ENCODE results near the gene MOXD1. TPM values are rescaled to one million over a fixed set of nuclear protein-coding genes. Genes with fewer than 3 reads are reported as not detected.
"Not testable (repeated sequence)": the region's sequence is repeated elsewhere in the genome, so short reads cannot be mapped to it uniquely, and the experiment has no call there.

Gene MOXD1
- total RNA-seq, 2 experiments from 2014 or later: 0.08 TPM; not detected in 1

DNA sequence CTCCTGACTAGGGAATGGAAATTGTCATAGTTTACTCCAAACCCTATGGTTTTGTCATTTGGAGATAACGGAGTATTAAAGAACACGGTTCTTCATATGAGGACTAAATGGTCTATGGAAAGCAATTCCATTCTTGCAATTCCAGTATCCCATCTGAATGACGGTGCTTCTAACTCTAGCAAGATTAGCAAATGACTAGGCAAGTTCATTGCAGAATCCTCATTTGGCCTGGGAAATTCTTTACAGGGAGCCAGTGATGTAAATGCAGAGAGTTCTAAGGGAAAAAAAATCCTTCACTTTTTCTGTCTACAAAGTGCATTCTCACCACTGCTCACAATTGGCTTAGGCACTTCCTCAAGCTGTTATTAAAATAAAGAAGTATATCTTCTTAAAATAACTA lies 111.5 kb downstream of the MOXD1 start:
- CTCF ChIA-PET: interaction anchor here (0.6 to 3.7 kb wide), 2 partner anchors 10 to 185 kb away, joined by 3 to 21 read pairs; no protein-coding TSS in a partner anchor
- POLR2A ChIA-PET: no interaction called here

- ChIA-PET POLR2A (no interaction called here), CTCF (no interaction called here)
These were observed 114.2 kb downstream of the MOXD1 start for GRCh38 chr6:132287101-132287500.

- CTCF ChIA-PET: no interaction called here
- POLR2A ChIA-PET: no interaction called here
These were observed 114.8 kb downstream of the MOXD1 start for GRCh38 chr6:132286298-132287019.

GRCh38 chr6:132285004-132285780 lies 116.1 kb downstream of the MOXD1 start:
- CTCF ChIA-PET: no interaction called here
- POLR2A ChIA-PET: interaction anchor here (0.6 kb wide), 1 partner anchor 24 kb away, joined by 3 read pairs; no protein-coding TSS in a partner anchor

- ChIA-PET POLR2A (no interaction called here), CTCF (no interaction called here)
These were observed 118.6 kb downstream of the MOXD1 start for GRCh38 chr6:132282696-132283095.

DNA sequence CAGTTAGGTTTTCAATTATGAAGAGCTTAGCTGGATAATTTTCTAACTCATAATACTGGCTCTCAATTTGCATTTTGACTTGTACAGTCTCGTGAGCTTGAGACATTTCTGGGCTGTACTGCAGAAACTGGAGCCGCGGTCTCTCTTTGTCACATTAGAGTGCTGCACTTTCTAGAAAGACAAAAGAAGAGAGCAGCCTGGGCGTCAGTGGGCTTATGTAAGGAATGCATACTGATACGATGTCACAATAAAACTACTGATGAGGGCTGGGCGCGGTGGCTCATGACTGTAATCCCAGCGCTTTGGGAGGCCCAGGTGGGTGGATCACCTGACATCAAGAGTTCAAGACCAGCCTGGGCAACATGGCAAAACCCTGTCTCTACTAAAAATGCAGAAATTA lies 120.8 kb downstream of the MOXD1 start:
- ChIA-PET POLR2A (no interaction called here), CTCF (interaction anchor here (0.7 to 3.0 kb wide), 34 partner anchors 9 to 365 kb away, joined by 3 to 21 read pairs (median 5); partner anchors contain the start of gene STX7)

GRCh38 chr6:132279592-132280139 lies 121.6 kb downstream of the MOXD1 start:
- ChIA-PET CTCF (interaction anchor here (0.7 to 3.0 kb wide), 34 partner anchors 9 to 365 kb away, joined by 3 to 21 read pairs (median 5); partner anchors contain the start of gene STX7), POLR2A (no interaction called here)

DNA sequence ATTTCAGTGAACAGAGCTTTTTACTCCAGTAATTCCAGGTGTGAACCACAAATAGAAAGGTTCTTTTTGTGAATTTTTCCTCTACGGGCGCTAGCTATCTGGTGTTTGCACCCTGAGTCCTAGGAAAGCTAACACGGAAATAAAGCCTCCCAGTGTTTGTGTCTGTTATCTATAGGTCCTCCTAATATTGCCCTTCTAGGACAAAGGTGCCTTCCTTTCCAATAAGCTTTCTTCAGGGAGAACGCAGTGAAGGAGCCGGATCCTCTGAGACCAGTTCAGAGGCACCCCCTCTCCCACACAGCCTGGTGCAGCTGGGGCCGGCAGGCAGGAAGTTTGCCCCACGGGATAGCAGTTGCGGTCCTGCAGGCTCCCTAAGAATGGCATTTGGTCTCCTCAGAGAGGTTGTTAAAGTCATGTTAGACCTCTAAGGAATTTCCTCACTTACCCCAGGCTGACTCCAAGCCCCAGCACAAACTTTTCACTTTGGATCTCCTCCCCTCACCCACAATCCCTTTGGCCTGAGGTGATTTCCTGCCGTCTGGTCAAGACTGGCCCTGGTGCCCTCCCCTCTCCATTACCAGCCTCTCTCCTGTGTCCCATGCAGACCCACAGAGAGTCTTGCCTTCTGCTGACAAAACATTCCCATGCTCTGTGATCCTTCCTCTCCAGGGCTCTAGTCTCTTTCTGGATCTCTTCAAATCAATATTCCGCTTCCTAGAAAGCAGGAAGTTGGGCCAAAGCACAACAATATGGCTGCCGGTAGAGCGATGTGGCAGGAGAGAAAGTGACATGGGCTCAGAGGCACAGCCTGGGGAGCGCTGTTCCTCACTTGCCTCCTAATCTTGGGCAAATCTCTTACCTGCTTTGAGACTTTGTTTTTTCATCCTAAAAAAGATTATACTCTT lies 126.0 kb downstream of the MOXD1 start:
- CTCF ChIA-PET: interaction anchor here (2.3 kb wide), 1 partner anchor 209 kb away, joined by 6 read pairs; no protein-coding TSS in a partner anchor

DNA sequence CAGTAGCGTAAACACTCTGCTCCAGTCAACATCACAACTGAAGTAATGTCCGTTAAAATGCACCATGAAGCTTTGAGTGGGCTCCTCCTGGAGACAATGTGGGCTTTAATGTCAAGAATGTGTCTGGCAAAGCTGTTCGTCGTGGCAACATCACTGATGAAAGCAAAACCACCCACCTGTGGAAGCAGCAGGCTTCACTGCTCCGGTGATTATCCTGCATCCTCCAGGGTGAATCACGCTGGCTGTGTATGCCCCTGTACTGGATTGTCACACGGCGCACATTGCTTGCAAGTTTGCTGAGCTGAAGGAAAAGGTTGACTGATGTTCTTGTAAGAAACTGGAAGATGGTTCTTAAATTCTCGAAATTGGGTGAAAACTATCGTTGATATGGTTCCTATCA lies 128.5 kb downstream of the MOXD1 start:
- CTCF ChIA-PET: no interaction called here
- POLR2A ChIA-PET: no interaction called here

More for the DNA sequence above, 126.0 kb downstream of the MOXD1 start:
- POLR2A ChIA-PET: no interaction called here

DNA sequence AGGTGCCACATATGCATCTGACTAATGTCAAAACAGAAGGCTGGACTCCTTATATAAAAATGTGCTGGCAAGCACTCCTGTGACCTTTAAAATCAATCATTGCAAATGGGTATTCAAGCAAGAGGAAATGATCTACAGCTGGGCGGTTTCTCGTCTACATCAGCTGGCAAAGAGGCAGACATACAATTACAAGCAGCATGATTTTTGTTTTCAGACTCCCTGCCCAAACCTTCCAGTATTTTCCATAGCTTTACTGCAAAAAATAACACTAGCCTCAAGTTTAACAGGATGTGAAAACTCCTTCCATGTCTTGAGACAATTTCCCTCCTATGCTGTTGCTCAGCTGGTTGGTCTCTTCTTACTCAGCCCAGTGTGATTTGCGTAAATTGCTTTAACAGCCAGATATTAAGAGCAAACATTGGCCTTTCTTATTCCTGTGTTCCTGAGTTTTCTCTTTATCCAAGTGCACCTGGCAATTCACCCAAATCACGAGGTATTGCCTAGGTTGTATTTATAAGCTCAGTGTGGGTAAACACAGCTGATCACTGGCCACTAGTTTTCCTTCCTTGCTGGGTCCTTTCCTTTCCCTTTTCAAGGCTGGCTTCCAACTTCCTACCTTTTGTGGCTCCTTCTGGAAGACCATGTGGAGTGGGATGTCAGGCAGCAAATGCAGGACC lies 130.4 kb downstream of the MOXD1 start:
- CTCF ChIA-PET: interaction anchor here (1.2 to 1.6 kb wide), 2 partner anchors 9 to 27 kb away, joined by 3 to 8 read pairs; no protein-coding TSS in a partner anchor
- POLR2A ChIA-PET: no interaction called here

DNA sequence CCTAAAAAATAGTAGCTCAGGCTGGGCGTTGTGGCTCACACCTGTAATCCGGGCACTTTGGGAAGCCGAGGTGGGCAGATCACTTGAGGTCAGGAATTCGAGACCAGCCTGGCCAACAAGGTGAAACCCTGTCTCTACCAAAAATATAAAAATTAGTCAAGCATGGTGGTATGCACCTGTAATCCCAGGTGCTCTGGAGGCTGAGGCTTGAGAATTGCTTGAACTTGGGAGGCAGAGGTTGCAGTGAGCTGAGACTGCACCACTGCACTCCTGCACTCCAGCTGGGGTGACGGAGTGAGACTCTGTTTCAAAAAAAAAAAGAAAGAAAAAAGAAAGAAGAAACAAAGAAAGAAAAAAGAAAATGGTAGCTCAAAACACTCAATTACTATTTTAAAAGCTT lies 132.6 kb downstream of the MOXD1 start:
- CTCF ChIA-PET, POLR2A ChIA-PET: not testable (repeated sequence)

DNA sequence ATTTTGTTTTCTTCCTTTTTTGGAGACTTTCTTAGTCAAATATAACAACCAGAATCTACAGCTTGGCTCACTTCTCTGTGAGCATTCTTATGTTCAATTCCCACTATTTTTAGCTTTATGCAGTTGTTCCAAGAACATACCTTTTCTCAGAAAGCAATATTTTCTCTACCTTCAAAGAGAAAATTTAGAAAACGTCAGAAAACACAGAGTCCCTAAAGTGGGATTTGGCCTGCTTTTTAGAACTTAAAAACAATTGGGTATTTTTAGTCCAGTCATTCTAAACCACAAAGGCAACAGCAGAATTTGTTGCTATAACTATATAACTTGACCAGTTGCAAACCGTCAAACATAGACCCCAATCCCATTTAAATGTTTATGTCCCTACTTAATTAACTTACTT lies 133.1 kb downstream of the MOXD1 start:
- ChIA-PET CTCF (interaction anchor here (1.9 kb wide), 1 partner anchor 12 kb away, joined by 8 read pairs; no protein-coding TSS in a partner anchor), POLR2A (no interaction called here)

DNA sequence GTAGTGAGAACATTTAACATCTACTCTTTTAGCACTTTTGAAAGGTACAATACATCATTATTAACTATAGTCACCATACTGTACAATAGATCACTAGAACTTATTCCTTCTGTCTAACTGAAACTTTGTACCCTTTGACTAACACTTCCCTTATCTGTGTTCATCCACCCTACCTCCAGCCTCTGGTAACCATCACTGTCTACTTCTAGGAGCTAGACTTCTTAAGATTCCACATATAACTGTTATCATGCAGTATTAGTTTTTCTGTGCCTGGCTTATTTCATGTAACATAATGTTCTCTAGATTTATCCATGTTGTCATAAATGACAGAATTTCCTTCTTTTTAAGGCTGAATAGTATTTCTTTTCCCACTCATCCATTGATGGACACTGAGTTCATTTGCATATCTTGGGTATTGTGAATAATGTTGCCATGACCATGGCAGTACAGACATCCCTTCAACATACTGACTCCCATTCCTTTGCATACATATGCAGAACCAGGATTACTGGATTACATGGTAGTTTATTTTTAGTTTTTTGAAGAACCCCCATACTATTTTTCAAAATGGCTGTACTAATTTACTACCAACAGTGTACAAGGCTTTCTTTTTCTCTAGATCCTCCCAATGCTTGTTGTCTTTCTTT lies 135.7 kb downstream of the MOXD1 start:
- CTCF ChIA-PET: no interaction called here
- POLR2A ChIA-PET: no interaction called here

DNA sequence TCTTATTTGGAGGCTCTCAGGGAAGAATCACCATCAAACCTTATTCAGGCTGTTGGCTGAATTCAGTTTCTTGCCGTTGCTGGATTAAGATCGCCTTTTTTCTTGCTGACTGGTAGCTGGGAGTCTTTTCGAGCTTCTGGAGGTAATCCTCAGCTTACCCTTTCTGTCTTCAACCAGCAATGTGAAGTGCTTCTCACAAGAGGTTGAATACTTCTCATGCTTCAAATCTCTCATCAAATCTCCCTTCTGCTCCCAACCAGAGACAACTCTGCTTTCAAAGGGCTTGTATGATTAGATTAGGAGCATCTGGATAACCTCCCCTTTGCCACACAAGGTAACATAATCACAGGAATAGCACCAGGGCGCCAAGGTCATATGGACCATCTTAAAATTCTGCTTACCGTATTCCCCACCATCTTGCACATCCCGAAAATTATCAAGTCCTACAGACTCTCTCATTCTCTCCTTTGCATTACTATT lies 137.2 kb downstream of the MOXD1 start:
- ChIA-PET CTCF (no interaction called here), POLR2A (no interaction called here)

DNA sequence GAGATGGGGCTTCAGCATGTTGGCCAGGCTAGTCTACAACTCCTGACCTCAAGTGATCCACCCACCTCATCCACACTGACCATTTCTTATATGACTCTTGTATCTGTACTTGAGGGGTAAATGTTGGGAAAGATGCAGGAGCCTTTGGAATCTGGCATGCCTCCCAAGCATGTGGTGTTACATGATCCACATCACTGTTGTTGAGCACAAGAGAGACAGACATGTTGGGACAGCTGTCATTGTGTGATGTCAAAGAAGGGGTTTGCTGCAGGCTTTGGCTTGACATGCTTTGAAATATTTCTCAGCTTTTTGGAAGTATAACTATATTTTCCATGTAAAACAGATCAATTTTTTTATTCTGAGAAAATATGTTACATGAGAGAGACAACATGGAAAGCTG lies 139.9 kb downstream of the MOXD1 start:
- POLR2A ChIA-PET: no interaction called here

GRCh38 chr6:132259070-132259469 lies 142.2 kb downstream of the MOXD1 start:
- POLR2A ChIA-PET: no interaction called here

More for the DNA sequence above, 139.9 kb downstream of the MOXD1 start:
- CTCF ChIA-PET: no interaction called here

GRCh38 chr6:132257561-132257960 lies 143.7 kb downstream of the MOXD1 start:
- ChIA-PET CTCF (interaction anchor here (0.7 kb wide), 1 partner anchor 22 kb away, joined by 3 read pairs; no protein-coding TSS in a partner anchor), POLR2A (no interaction called here)

More at GRCh38 chr6:132259070-132259469, 142.2 kb downstream of the MOXD1 start:
- CTCF ChIA-PET: no interaction called here

DNA sequence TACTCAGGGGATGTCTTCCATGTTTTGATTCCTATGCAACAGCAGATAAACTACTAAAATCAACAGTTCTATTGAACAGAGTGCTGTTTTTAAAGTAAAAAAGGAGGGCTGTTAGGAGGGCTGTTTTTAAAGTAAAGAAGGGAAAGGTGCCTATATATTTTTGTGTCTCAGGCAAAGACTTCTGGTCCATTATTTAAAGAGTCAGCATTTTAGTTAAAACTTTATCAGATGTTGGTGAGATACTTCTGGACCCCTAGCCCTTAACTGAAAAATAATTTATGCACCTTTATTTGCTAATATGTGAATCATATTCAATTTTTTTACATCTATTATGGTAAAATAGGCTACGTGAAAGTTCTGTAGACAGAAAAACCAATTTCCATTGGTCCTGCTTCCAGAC lies 144.8 kb downstream of the MOXD1 start:
- ChIA-PET CTCF (no interaction called here), POLR2A (no interaction called here)

Data from activated CD8-positive, alpha-beta memory T cell treated with anti-CD3 and anti-CD28 coated beads for 36 hours (primary cell).